Skin epidermis (tissue), 12 donors: ENCODE data around the gene ELOVL7.
"Not testable (repeated sequence)": the region's sequence is repeated elsewhere in the genome, so short reads cannot be mapped to it uniquely, and the experiment has no call there.

Experiments
- H3K27ac ChIP-seq, 21 experiments: fragments of 200-600 bp; sonication (generic) in 11 of 21; one replicate each; pipeline ENCODE4 v1.5.0; 2020; ENCODE audit warnings: mild to moderate bottlenecking in 3 of 21, inconsistent platforms in 2 of 21, moderate library complexity in 2 of 21
- H3K4me3 ChIP-seq, 7 experiments: fragments of 200-600 bp; sonication (generic) in 2 of 7; one replicate each; pipeline ENCODE4 v1.5.0; 2020; ENCODE audit warnings: inconsistent platforms in 2 of 7, mild to moderate bottlenecking in 2 of 7, moderate library complexity in 1 of 7

ELOVL7 gene

DNA sequence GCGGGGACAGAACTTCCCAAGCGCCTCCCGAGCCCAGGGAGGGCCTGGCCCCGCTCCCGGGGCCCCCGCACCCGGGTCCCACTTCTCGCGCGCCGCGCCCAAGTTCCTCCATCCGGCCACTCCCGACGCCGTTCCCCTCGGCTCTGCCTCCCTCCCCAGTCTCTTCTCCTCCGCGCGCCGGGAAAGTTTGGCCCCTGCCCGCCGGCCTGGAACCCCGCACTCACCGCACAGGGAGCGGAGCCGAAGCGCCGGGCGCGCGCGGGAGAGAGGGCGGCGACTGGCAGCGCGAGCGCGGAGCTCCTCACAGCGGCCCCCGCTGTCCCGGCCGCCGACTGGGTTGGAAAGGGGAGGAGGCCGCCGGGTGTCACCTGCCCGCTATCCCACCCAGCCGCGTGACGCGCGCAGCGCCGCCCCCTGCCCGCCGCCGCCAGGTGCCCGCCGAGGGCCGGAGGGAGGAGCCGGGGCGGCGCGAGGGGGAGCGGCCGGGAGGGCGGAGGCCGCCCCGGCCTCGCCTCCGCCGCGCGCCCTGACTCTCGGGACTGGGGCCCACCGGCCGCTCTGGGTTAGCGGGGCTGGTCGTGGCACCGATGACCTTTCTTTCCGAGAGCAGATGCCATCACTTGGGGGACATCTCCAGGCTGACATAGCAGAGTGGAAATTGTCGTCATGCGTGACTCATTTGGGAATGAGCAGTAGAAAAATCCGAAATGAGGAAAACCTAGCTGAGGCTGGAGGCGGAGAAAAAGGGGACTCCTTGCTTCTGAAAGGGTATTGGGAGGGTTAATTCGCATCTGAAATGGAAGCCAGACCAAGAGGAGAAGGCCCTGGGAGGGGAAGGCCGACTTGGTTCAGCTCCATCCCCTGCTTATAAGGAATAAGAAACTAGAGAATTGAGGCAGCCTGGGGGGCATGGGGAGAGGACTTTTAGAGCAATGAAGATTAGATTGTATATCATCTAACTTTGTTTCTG, at the start of gene ELOVL7:
Gene ELOVL7 (minus strand): TSS at position 334 of the 970 bp plus-strand sequence. CDS start 56,872 bp downstream, outside the sequence.
- Histone ChIP-seq H3K4me3 (peak within 1 kb of the TSS; percentile 54 to 81 (median 69)), H3K27ac (peak within 1 kb of the TSS in 20 of 21 experiments; percentile 7 to 88 (median 70))

- no peak overlapping the region for H3K4me3 ChIP-seq
- H3K27ac ChIP-seq: no peak overlapping the region
Observed at GRCh38 chr5:60893521-60893920, 49.5 kb upstream of the ELOVL7 start.

- Histone ChIP-seq H3K27ac (no peak overlapping the region), H3K4me3 (no peak overlapping the region)
Observed at GRCh38 chr5:60891667-60892066, 47.6 kb upstream of the ELOVL7 start.

DNA sequence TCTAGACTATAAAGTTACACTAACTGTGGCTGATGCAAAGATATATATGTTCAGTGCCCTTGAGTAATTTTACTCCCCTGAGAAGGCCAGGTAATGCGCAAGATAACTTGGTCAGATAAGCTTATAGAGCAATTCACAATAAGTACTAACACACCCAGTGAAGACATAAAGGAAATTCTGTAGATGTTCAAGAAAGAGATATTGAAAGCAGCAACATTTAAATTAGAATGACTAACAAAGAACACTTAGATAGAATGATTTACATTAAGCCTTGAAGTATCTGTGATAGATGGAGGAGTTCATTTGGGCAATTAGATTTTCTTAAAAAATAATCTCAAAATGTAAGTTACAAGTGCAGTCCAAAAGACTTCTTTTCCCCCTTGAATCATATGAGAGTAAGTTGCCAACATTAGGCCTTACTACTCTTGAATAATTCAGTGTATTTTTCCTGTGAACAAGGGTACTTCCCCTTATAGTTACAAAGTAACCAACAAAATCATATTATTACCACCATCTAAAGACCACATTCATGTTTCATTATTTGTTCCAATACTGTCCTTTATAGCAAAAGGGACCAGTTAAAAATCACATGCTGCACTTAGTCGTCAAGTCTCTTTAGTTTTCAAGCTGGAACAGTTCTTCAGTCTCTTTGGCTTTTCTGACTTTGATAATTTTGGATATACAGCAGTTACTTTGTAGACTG, 44.4 kb upstream of the ELOVL7 start:
- no peak overlapping the region for H3K27ac ChIP-seq

GRCh38 chr5:60887746-60888145, 43.7 kb upstream of the ELOVL7 start:
- Histone ChIP-seq H3K27ac (no peak overlapping the region), H3K4me3 (no peak overlapping the region)

More for the DNA sequence above, 44.4 kb upstream of the ELOVL7 start:
- no peak overlapping the region for H3K4me3 ChIP-seq

GRCh38 chr5:60887096-60887495, 43.0 kb upstream of the ELOVL7 start:
- Histone ChIP-seq H3K27ac (no peak overlapping the region), H3K4me3 (no peak overlapping the region)

DNA sequence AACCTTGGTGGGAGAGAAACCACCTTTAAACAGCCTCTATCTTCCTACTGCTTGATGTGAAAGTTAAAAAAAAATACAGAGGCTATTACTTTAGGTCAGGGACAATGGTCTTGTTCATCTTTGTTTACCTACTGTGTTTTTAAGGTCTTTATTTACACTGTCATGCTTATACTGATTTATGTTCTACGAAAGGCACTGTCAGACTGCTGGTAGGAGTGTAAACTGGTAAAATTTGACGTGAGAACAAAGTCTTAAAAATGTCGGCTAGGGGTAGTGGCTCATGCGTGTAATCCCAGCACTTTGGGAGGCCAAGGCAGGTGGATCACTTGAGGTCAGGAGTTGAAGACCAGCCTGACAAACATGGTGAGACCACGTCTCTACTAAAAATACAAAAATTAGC, 42.1 kb upstream of the ELOVL7 start:
- H3K4me3 ChIP-seq: no peak overlapping the region
- no peak overlapping the region for H3K27ac ChIP-seq

DNA sequence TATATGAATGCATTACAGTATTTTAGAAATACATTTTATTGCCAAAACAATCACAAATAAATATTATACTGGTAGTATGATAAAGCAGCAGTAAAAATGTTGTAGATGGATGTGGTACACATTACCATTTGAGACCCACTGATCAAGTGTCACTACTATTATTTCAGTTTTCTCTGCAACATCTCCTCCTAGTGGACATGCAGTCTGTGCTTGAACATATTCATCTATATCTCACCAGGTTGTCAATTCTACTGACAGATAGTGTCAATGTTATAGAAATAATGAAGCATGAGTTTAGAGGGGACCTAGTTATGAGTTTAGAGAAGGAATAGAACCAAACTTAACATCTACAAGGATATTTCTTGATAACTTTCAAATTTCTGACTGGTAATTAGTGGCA, 39.2 kb upstream of the ELOVL7 start:
- no peak overlapping the region for H3K27ac ChIP-seq
- no peak overlapping the region for H3K4me3 ChIP-seq

DNA sequence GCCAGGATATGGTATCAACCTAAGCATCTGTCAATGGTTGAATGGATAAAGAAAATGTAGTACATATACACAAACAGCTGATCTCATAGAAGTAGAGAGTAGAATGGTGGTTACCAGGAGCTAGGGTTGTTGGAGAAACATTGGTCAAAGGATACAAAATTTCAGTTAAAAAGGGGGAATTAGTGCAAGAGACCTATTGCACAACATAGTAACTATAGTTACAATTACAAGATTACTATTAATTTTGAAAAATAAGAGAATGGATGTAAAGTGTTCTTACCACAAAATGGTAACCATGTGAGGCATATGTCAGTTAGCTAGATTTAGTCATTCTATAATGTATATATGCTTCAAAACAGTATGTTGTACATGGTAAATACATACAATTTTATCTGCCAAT, 28.8 kb upstream of the ELOVL7 start:
- Histone ChIP-seq H3K4me3 (no peak overlapping the region), H3K27ac (no peak overlapping the region)

DNA sequence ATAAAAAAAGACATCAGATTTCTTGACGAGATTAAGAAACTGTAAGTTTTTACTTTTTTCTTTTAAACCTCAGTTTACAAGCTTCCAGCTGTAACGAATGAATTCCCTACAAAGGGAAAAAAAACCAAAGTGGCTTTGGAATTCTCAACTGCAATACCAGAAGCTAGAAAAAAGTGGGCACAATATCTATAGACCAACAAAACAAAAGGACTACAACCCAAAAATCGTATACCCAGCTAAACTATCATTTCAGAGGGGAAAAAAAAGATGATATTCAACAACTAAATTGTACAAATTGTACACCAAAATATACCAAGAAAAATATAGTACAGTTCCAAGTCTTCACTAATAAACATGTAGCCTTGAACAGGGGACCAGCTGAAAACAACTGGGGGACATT, 26.8 kb upstream of the ELOVL7 start:
- no peak overlapping the region for H3K4me3 ChIP-seq
- no peak overlapping the region for H3K27ac ChIP-seq

DNA sequence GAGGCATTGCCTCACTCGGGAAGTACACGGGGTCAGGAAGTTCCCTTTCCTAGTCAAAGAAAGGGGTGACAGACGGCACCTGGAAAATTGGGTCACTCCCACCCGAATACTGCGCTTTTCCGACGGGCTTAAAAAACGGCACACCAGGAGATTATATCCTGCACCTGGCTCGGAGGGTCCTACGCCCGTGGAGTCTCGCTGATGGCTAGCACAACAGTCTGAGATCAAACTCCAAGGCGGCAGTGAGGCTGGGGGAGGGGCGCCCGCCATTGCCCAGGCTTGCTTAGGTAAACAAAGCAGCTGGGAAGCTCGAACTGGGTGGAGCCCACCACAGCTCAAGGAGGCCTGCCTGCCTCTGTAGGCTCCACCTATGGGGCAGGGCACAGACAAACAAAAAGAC, 16.5 kb upstream of the ELOVL7 start:
- not testable (repeated sequence) for H3K4me3 ChIP-seq, H3K27ac ChIP-seq

DNA sequence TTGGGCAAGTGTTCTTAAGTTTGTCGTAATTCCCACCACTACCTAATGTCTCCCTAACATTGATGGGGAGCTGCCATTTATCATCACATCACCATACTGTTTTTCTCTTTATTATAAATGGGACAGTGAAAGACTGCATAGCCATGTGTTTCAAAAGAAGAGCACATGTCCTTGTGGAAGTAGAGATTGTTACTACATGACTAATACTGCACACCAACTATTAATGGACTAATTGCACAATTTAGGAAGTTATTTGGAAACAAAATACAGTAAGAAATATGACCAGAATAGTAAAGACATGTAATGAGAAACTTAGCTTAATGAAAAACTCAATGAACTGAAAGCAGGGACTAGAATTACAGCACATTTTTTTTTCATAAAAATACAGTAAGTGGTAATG, 12.0 kb upstream of the ELOVL7 start:
- no peak overlapping the region for H3K4me3 ChIP-seq

GRCh38 chr5:60852940-60853339, 8.9 kb upstream of the ELOVL7 start:
- Histone ChIP-seq H3K27ac (no peak overlapping the region), H3K4me3 (no peak overlapping the region)

More for the DNA sequence above, 12.0 kb upstream of the ELOVL7 start:
- no peak overlapping the region for H3K27ac ChIP-seq

DNA sequence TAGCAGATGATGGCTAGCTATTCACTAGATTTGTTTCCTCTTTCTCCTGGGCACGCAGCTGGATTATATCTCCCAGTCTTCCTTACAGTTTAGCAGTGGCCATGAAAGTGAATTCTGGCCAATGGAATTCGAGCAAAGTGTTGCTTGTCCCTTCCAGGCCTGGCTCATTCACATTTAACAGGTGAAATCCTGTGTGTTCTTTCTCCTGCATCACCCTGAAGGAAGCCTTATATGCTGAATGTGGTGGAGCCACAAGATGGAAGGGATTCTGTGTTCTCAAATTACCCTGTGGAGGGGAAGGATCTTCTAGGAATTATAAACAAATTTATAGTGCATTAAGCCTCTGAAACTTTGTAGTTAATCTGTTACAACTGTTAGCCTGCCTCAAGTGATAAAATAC, 8.2 kb upstream of the ELOVL7 start:
- Histone ChIP-seq H3K27ac (no peak overlapping the region), H3K4me3 (no peak overlapping the region)

GRCh38 chr5:60851626-60852025, 7.6 kb upstream of the ELOVL7 start:
- no peak overlapping the region for H3K4me3 ChIP-seq
- H3K27ac ChIP-seq: no peak overlapping the region

DNA sequence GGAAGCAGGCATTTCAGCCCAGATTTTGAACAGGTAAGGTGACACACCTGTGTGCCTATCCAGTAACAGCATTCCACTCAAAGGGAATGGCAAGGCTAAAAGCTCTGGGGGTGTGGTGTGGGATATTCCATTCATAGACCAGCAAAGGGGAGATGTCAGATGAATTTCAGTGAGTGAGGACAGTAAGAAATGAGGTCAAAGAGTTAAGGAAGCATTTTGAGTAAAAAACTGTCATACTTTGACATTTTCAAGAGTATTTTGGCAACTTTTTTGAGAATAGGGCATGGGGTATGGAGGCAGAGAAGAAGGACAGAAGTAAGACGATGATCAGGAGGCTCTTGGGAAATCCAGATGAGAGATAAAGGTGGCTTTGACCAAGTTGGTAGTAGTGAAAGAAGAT, 2.2 kb upstream of the ELOVL7 start:
- Histone ChIP-seq H3K4me3 (no peak overlapping the region), H3K27ac (no peak overlapping the region)

- Histone ChIP-seq H3K27ac (peak overlapping the region in 20 of 21 experiments; percentile 7 to 88 (median 70)), H3K4me3 (peak overlapping the region; percentile 54 to 81 (median 69))
Observed at GRCh38 chr5:60843386-60843935, 608 bp downstream of the ELOVL7 start.

- peak overlapping the region in 12 of 21 experiments; percentile 7 to 88 (median 76) for H3K27ac ChIP-seq
- peak overlapping the region; percentile 54 to 81 (median 69) for H3K4me3 ChIP-seq
Observed at GRCh38 chr5:60842871-60843385, 1.1 kb downstream of the ELOVL7 start.

DNA sequence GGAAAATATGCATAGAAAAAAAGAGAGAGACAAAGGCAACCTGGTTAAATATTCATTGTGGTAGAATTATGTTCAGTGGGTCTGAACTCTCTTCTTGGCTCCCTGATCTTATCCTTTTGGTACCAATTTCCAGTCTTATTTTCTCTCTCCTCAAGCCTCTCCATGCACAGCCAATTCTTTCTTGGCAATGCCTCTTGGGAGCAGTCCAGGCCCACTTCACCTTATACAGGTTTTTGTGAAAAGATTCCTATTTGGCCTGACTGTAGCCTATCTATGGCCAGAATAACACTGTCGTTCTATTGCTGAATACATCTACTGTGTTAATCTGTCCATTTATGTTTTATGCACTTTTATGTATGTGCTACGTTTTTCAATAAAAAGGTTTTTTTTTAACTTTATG, 2.7 kb downstream of the ELOVL7 start:
- H3K4me3 ChIP-seq: no peak overlapping the region
- no peak overlapping the region for H3K27ac ChIP-seq

DNA sequence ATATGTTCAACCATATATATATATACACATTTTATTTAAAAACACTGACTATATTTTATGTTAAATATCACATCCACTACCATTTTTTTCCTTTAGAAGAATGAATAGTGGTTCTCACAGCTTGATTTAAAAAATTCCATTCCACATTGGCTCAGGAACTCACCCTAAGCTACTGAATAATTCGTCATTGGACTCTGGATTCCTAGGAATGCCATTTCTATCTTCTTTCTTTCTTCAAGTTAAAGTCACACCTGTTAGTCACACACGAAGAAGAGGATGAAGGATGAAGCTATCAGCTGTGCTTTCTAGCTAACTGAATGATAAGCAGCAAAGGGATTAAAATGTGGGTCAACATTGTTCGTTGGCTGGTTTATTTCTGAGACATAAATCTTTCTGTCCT, 7.9 kb downstream of the ELOVL7 start:
- no peak overlapping the region for H3K4me3 ChIP-seq
- H3K27ac ChIP-seq: no peak overlapping the region
